ENCODE data around the gene SASH3.

Gene SASH3

DNA sequence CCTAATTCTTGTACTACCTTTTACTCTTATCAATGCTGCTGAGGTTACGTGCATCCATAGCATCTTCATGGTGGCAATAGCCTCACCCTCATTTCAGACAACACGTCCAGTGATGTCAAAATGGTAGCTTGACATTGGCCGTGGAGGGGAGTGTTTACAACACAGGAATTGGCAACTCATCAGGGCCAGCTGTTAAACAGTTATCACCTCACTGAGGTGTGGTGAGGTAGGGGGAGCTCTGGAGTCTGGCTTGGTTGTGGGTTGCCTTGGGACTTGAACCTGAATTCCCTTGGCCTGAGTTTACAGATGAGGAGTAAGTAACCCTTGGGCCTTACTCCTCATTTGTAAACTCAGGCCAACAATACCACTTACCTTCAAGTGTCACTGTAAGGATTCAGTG, 10.4 kb downstream of the SASH3 start:
- TF ChIP-seq ZNF121 (tag by site-specific recombination; IDR thresholded peaks at IDR 0.05) (no peak), ZNF777 (tag by site-specific recombination; IDR thresholded peaks at IDR 0.05; ENCODE audit: borderline replicate concordance) (no peak), ZNF112 (tag by site-specific recombination; IDR thresholded peaks at IDR 0.05) (peak; percentile 77)
- TF ChIP-seq, protein P1, sequence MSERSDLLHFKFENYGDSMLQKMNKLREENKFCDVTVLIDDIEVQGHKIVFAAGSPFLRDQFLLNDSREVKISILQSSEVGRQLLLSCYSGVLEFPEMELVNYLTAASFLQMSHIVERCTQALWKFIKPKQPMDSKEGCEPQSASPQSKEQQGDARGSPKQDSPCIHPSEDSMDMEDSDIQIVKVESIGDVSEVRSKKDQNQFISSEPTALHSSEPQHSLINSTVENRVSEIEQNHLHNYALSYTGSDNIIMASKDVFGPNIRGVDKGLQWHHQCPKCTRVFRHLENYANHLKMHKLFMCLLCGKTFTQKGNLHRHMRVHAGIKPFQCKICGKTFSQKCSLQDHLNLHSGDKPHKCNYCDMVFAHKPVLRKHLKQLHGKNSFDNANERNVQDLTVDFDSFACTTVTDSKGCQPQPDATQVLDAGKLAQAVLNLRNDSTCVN (tag by site-specific recombination; optimal IDR thresholded peaks at IDR 0.05) = no peak
- Histone ChIP-seq H3K4me1 (ENCODE audit: control insufficient read depth, insufficient read depth, low read length) (no peaks in the 10 kb centered on the region), H3K36me3 (ENCODE audit: control insufficient read depth in 2 of 2, insufficient read depth in 1 of 2, low read length in 2 of 2) (no peaks in the 10 kb centered on the region), H3K27ac (ENCODE audit: extremely low read depth, low read depth, low read length) (no peak overlapping the region), H3K9me3 (ENCODE audit: control insufficient read depth, insufficient read depth, low read depth, low read length) (no peaks in the 10 kb centered on the region), H3K4me3 (ENCODE audit: low read depth, low read length) (no peak overlapping the region)
- ChIA-PET POLR2A (no interaction called here), CTCF (interaction anchor here (1.0 kb wide), 1 partner anchor 181 kb away, joined by 3 read pairs; no protein-coding TSS in a partner anchor)

DNA sequence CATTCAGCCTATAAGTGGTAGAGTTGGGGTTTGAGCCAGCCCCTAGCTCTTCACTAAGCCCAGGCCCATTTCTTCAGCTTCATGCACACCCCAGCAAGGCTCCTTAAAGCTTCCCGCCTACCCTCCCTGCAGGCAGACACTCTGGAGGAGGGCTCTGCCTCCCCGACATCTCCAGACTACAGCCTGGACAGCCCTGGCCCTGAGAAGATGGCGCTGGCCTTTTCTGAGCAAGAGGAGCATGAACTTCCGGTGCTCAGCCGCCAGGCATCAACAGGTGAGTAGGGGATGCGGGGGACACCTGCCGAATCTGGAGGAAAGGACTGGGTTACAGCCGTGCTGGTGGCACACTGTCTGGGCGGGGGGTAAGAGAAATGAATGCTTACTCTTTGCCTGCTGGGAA, 11.1 kb downstream of the SASH3 start:
- H3K36me3 ChIP-seq (ENCODE audit: control insufficient read depth in 2 of 2, insufficient read depth in 1 of 2, low read length in 2 of 2) = no peaks in the 10 kb centered on the region
- CTCF ChIA-PET = interaction anchor here (1.0 kb wide), 1 partner anchor 182 kb away, joined by 3 read pairs; no protein-coding TSS in a partner anchor

DNA sequence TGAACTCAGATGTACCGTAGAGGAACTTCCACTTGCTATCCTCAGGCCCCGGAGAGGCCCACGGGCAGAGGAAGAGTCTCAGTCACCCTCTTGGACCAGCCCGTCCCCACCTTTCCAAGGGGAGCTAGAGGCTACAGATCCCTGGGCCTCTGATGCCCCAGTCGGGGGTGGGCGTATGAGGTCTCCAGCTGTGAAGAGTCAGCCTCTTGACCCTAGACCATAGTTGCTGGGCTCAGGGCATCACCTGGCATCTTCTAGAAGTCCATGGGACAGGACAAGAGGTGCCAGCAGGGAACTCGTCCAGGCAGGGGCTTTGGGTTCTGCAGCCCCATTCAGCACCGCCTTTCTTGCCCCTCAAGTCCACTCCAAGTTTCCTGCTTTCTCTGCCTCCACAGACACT, 11.6 kb downstream of the SASH3 start:
- no peaks in the 10 kb centered on the region for H3K4me1 ChIP-seq (ENCODE audit: control insufficient read depth, insufficient read depth, low read length)
- no peak for TF ChIP-seq ZNF140 (tag by site-specific recombination; IDR thresholded peaks at IDR 0.05)
- TF ChIP-seq ZNF274 (IDR thresholded peaks at IDR 0.05; ENCODE audit: low read length) = no peak
- TF ChIP-seq ZNF274 (tag by site-specific recombination; IDR thresholded peaks at IDR 0.05; ENCODE audit: borderline replicate concordance) = no peak
- TF ChIP-seq, protein P2, sequence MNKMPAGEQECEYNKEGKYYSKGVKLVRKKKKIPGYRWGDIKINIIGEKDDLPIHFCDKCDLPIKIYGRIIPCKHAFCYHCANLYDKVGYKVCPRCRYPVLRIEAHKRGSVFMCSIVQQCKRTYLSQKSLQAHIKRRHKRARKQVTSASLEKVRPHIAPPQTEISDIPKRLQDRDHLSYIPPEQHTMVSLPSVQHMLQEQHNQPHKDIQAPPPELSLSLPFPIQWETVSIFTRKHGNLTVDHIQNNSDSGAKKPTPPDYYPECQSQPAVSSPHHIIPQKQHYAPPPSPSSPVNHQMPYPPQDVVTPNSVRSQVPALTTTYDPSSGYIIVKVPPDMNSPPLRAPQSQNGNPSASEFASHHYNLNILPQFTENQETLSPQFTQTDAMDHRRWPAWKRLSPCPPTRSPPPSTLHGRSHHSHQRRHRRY (tag by site-specific recombination; IDR thresholded peaks at IDR 0.05) = no peak
- no peak for TF ChIP-seq ZNF623 (tag by site-specific recombination; IDR thresholded peaks at IDR 0.05)
- TF ChIP-seq OVOL3 (tag by site-specific recombination; IDR thresholded peaks at IDR 0.05) = no peak
- TF ChIP-seq, protein P3, sequence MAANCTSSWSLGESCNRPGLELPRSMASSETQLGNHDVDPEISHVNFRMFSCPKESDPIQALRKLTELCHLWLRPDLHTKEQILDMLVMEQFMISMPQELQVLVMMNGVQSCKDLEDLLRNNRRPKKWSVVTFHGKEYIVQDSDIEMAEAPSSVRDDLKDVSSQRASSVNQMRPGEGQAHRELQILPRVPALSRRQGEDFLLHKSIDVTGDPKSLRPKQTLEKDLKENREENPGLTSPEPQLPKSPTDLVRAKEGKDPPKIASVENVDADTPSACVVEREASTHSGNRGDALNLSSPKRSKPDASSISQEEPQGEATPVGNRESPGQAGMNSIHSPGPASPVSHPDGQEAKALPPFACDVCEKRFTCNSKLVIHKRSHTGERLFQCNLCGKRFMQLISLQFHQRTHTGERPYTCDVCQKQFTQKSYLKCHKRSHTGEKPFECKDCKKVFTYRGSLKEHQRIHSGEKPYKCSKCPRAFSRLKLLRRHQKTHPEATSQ (tag by site-specific recombination; IDR thresholded peaks at IDR 0.05) = no peak
- TF ChIP-seq, protein P4, sequence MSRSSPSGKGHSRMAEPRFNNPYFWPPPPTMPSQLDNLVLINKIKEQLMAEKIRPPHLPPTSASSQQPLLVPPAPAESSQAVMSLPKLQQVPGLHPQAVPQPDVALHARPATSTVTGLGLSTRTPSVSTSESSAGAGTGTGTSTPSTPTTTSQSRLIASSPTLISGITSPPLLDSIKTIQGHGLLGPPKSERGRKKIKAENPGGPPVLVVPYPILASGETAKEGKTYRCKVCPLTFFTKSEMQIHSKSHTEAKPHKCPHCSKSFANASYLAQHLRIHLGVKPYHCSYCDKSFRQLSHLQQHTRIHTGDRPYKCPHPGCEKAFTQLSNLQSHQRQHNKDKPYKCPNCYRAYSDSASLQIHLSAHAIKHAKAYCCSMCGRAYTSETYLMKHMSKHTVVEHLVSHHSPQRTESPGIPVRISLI (tag by site-specific recombination; IDR thresholded peaks at IDR 0.05) = no peak
- TF ChIP-seq, protein P5, sequence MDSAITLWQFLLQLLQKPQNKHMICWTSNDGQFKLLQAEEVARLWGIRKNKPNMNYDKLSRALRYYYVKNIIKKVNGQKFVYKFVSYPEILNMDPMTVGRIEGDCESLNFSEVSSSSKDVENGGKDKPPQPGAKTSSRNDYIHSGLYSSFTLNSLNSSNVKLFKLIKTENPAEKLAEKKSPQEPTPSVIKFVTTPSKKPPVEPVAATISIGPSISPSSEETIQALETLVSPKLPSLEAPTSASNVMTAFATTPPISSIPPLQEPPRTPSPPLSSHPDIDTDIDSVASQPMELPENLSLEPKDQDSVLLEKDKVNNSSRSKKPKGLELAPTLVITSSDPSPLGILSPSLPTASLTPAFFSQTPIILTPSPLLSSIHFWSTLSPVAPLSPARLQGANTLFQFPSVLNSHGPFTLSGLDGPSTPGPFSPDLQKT (IDR thresholded peaks at IDR 0.05; ENCODE audit: borderline replicate concordance, low read depth, low read length) = no peak
- TF ChIP-seq, protein P6, sequence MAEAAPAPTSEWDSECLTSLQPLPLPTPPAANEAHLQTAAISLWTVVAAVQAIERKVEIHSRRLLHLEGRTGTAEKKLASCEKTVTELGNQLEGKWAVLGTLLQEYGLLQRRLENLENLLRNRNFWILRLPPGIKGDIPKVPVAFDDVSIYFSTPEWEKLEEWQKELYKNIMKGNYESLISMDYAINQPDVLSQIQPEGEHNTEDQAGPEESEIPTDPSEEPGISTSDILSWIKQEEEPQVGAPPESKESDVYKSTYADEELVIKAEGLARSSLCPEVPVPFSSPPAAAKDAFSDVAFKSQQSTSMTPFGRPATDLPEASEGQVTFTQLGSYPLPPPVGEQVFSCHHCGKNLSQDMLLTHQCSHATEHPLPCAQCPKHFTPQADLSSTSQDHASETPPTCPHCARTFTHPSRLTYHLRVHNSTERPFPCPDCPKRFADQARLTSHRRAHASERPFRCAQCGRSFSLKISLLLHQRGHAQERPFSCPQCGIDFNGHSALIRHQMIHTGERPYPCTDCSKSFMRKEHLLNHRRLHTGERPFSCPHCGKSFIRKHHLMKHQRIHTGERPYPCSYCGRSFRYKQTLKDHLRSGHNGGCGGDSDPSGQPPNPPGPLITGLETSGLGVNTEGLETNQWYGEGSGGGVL (tag by site-specific recombination; IDR thresholded peaks at IDR 0.05) = no peak
- no peak for TF ChIP-seq ZNF549 (tag by site-specific recombination; IDR thresholded peaks at IDR 0.05)
- no peak for TF ChIP-seq TCF7L2 (IDR thresholded peaks at IDR 0.05; ENCODE audit: borderline replicate concordance, low read depth, low read length)
- no peak for TF ChIP-seq ZNF654 (tag by site-specific recombination; IDR thresholded peaks at IDR 0.05; ENCODE audit: low read depth)
- no peak overlapping the region for H3K27ac ChIP-seq (ENCODE audit: extremely low read depth, low read depth, low read length)
- H3K4me3 ChIP-seq (ENCODE audit: low read depth, low read length) = no peak overlapping the region
- ChIA-PET CTCF (no interaction called here), POLR2A (no interaction called here)
- H3K36me3 ChIP-seq (ENCODE audit: control insufficient read depth in 2 of 2, insufficient read depth in 1 of 2, low read length in 2 of 2) = no peaks in the 10 kb centered on the region
- no peaks in the 10 kb centered on the region for H3K9me3 ChIP-seq (ENCODE audit: control insufficient read depth, insufficient read depth, low read depth, low read length)

More for the DNA sequence above, 11.1 kb downstream of the SASH3 start:
- H3K4me1 ChIP-seq (ENCODE audit: control insufficient read depth, insufficient read depth, low read length) = no peaks in the 10 kb centered on the region
- POLR2A ChIA-PET = no interaction called here
- H3K4me3 ChIP-seq (ENCODE audit: low read depth, low read length) = no peak overlapping the region
- TF ChIP-seq SCRT1 (tag by site-specific recombination; IDR thresholded peaks at IDR 0.05; ENCODE audit: borderline replicate concordance) = 0 out of 2 replicates have a peak, but pooled peaks have one; percentile 35
- TF ChIP-seq ZNF76 (tag by site-specific recombination; IDR thresholded peaks at IDR 0.05; ENCODE audit: borderline replicate concordance, low read depth) = no peak
- peak; percentile 75 for TF ChIP-seq SCRT2 (tag by site-specific recombination; IDR thresholded peaks at IDR 0.05)
- TF ChIP-seq, protein P5 (IDR thresholded peaks at IDR 0.05; ENCODE audit: borderline replicate concordance, low read depth, low read length) = no peak
- no peak overlapping the region for H3K27ac ChIP-seq (ENCODE audit: extremely low read depth, low read depth, low read length)
- no peaks in the 10 kb centered on the region for H3K9me3 ChIP-seq (ENCODE audit: control insufficient read depth, insufficient read depth, low read depth, low read length)

Measured in HEK293 (cell line).